Transverse colon (tissue), 3 donors: ENCODE data around the gene DRC7.

Source experiments
- POLR2A ChIP-seq: fragments of 450-650 bp; IDR thresholded peaks from one replicate; pipeline ENCODE4 v1.6.1; 2016; ENCODE audit warnings: antibody characterized with exemption, mild to moderate bottlenecking, moderate library complexity
- TF ChIP-seq, protein P1 (sequence below), 5 experiments: fragments of 200-600 bp in 3 of 5; fragments of 450-650 bp in 2 of 5; sonication (generic) in 3 of 5; IDR thresholded peaks; 1 replicate in 2 of 5; 2 replicates in 3 of 5; pipeline ENCODE4 v1.5.1; 2016 to 2017; ENCODE audit warnings: antibody characterized with exemption in 5 of 5, inconsistent platforms in 3 of 5, mild to moderate bottlenecking in 2 of 5, moderate library complexity in 1 of 5

GRCh38 chr16:57677622-57678369, 16.8 kb upstream of the DRC7 start:
- TF ChIP-seq, protein P1, sequence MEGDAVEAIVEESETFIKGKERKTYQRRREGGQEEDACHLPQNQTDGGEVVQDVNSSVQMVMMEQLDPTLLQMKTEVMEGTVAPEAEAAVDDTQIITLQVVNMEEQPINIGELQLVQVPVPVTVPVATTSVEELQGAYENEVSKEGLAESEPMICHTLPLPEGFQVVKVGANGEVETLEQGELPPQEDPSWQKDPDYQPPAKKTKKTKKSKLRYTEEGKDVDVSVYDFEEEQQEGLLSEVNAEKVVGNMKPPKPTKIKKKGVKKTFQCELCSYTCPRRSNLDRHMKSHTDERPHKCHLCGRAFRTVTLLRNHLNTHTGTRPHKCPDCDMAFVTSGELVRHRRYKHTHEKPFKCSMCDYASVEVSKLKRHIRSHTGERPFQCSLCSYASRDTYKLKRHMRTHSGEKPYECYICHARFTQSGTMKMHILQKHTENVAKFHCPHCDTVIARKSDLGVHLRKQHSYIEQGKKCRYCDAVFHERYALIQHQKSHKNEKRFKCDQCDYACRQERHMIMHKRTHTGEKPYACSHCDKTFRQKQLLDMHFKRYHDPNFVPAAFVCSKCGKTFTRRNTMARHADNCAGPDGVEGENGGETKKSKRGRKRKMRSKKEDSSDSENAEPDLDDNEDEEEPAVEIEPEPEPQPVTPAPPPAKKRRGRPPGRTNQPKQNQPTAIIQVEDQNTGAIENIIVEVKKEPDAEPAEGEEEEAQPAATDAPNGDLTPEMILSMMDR (IDR thresholded peaks at IDR 0.05) = no peak
- no peak for TF ChIP-seq POLR2A
